Thoracic aorta (tissue), 2 donors: ENCODE results near the gene TM4SF5. TPM values are rescaled to one million over a fixed set of nuclear protein-coding genes. Genes with fewer than 3 reads are reported as not detected.

Experiments used
- ATAC-seq: fragments of 150-250 bp; one replicate; pipeline ENCODE4 v1.8.0; 2017; ENCODE audit warnings: low read depth; ENCODE audit not compliant: insufficient number of reproducible peaks, low FRiP score
- DNase-seq: peaks from one replicate; pipeline ENCODE4 v3.0.0-alpha.2; 2020; ENCODE audit warnings: low spot score
- H3K27ac ChIP-seq, 2 donors: fragments of 200-600 bp; sonication (generic); 1 replicate in 1 of 2; 2 replicates in 1 of 2; pipeline ENCODE4 v1.5.1; 2016; ENCODE audit warnings: mild to moderate bottlenecking in 2 of 2, moderate library complexity in 2 of 2
- H3K27me3 ChIP-seq: fragments of 200-600 bp; sonication (generic); replicated peaks from 2 replicates; pipeline ENCODE4 v1.6.0; 2016; ENCODE audit warnings: mild to moderate bottlenecking; ENCODE audit not compliant: insufficient read depth
- H3K36me3 ChIP-seq: fragments of 200-600 bp; sonication (generic); one replicate; pipeline ENCODE4 v1.5.1; 2016
- H3K4me1 ChIP-seq, 2 donors: fragments of 200-600 bp; sonication (generic); 1 replicate in 1 of 2; 2 replicates in 1 of 2; pipeline versions ENCODE4 v1.5.1 to v1.6.0; 2016; ENCODE audit warnings: low read depth in 2 of 2, mild to moderate bottlenecking in 1 of 2; ENCODE audit not compliant: control insufficient read depth in 1 of 2
- H3K4me3 ChIP-seq: fragments of 200-600 bp; sonication (generic); 2 replicates; pipeline ENCODE4 v1.5.1; 2016; ENCODE audit warnings: mild to moderate bottlenecking
- H3K9me3 ChIP-seq: fragments of 200-600 bp; sonication (generic); 2 replicates; pipeline ENCODE4 v1.5.1; 2016
- CTCF ChIP-seq: fragments of 200-600 bp; sonication (generic); IDR thresholded peaks from one replicate; pipeline ENCODE4 v1.5.1; 2019; ENCODE audit warnings: antibody characterized with exemption
- total RNA-seq, 2 donors: library from RNA; depleted of rRNA; stranded (reverse); fragments of >200 nt; gene quantifications; one replicate each; pipeline versions ENCODE4 v1.1.0 to v1.2.3, GENCODE V29; 2016

TM4SF5 gene
- total RNA-seq, 2 donors from 2014 or later, result not detected

- H3K27me3 ChIP-seq, result no peaks in the 10 kb centered on the region
- H3K4me3 ChIP-seq, result no peak overlapping the region
- no peak overlapping the region for H3K27ac ChIP-seq
- H3K36me3 ChIP-seq, result no peaks in the 10 kb centered on the region
- no peaks in the 10 kb centered on the region for H3K4me1 ChIP-seq
- ATAC-seq (no peak), DNase-seq (no peak)
- no peak for TF ChIP-seq CTCF
- H3K9me3 ChIP-seq, result no peaks in the 10 kb centered on the region
These were observed 11.9 kb upstream of the TM4SF5 start for GRCh38 chr17:4759776-4760236.

GRCh38 chr17:4764595-4764994 is 7.1 kb upstream of the TM4SF5 start:
- Histone ChIP-seq H3K27ac (peak overlapping the region in 1 of 2 donors; percentile 22), H3K9me3 (no peaks in the 10 kb centered on the region), H3K4me3 (no peak overlapping the region), H3K4me1 (no peaks in the 10 kb centered on the region), H3K27me3 (no peaks in the 10 kb centered on the region), H3K36me3 (no peaks in the 10 kb centered on the region)
- no peak for TF ChIP-seq CTCF
- ATAC-seq (no peak), DNase-seq (no peak)

DNA sequence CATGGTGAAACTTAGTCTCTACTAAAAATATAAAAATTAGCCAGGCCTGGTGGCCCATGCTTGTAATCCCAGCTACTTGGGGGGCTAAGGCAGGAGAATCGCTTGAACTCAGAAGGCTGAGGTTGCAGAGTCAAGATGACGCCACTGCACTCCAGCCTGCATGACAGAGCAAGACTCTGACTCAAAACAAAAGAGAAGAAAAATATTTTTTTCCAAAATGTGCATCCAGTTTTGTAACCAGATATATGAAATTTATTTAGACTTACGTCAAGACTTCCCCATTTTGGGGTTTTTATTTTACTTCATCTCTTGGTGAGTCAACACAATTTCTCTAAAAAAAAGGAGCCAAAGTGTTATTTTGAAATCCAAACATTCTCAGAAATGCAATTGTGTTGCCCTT is 5.5 kb upstream of the TM4SF5 start:
- ATAC-seq (no peak), DNase-seq (no peak)
- H3K27ac ChIP-seq, result peak overlapping the region in 1 of 2 donors; percentile 52
- TF ChIP-seq CTCF, result no peak
- no peak overlapping the region for H3K4me3 ChIP-seq
- H3K9me3 ChIP-seq, result no peaks in the 10 kb centered on the region
- H3K4me1 ChIP-seq, result no peaks in the 10 kb centered on the region
- no peaks in the 10 kb centered on the region for H3K36me3 ChIP-seq
- no peaks in the 10 kb centered on the region for H3K27me3 ChIP-seq

GRCh38 chr17:4766723-4767122 is 5.0 kb upstream of the TM4SF5 start:
- ATAC-seq (no peak), DNase-seq (no peak)
- no peaks in the 10 kb centered on the region for H3K36me3 ChIP-seq
- no peaks in the 10 kb centered on the region for H3K4me1 ChIP-seq
- H3K9me3 ChIP-seq, result no peaks in the 10 kb centered on the region
- H3K27ac ChIP-seq, result no peak overlapping the region
- H3K27me3 ChIP-seq, result no peaks in the 10 kb centered on the region
- TF ChIP-seq CTCF, result no peak
- no peak overlapping the region for H3K4me3 ChIP-seq

DNA sequence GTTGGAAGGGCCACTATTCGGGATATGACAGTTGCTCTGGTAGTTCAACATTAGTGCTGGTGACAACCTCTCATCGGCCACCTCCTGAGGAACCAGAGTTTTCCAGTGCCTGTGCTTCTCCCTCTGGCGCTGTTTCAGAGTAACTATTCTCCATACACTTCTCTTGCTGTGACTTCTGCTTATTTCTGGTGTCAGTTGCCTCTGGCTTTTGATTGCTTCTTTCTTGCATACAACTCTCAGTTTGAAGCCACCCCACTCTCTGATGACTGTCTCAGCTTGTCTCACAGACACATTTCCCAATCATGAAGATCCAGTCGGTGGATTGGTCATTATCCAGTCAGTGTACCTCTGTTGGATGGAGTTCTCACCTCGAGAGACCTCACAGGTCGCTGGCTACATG is 3.4 kb upstream of the TM4SF5 start:
- TF ChIP-seq CTCF, result no peak
- H3K27me3 ChIP-seq, result no peaks in the 10 kb centered on the region
- H3K36me3 ChIP-seq, result no peaks in the 10 kb centered on the region
- H3K9me3 ChIP-seq, result no peaks in the 10 kb centered on the region
- no peak overlapping the region for H3K27ac ChIP-seq
- DNase-seq (no peak), ATAC-seq (no peak)
- H3K4me3 ChIP-seq, result no peak overlapping the region
- H3K4me1 ChIP-seq, result no peaks in the 10 kb centered on the region
